CD4-positive, CD25-positive, alpha-beta regulatory T cell (primary cell): ENCODE results near the gene FXYD4. TPM values are rescaled to one million over a fixed set of nuclear protein-coding genes. Genes with fewer than 3 reads are reported as not detected.
A peak's percentile ranks its signal among the peaks of the same experiment; 100 is the strongest.

Source experiments
- ATAC-seq, 2 donors: fragments of 150-1000 bp; cut with Tn5 transposase; one replicate each; pipeline ENCODE4 v1.10.0; 2021; ENCODE audit warnings: low read depth in 2 of 2, moderate number of reproducible peaks in 2 of 2, moderate library complexity in 1 of 2
- DNase-seq, 3 donors: peaks; one replicate each; pipeline versions ENCODE4 v3.0.0 to v3.0.0-alpha.2; 2012 to 2022; ENCODE audit warnings: mixed read lengths in 1 of 3
- H3K27ac ChIP-seq: one replicate; pipeline ENCODE4 v1.7.0; 2013; ENCODE audit warnings: mild to moderate bottlenecking, low read length; ENCODE audit not compliant: insufficient read depth, poor library complexity, severe bottlenecking
- H3K27me3 ChIP-seq: one replicate; pipeline ENCODE4 v1.7.0; 2013; ENCODE audit warnings: low read length; ENCODE audit not compliant: control insufficient read depth, insufficient read depth
- H3K36me3 ChIP-seq: one replicate; pipeline ENCODE4 v1.7.0; 2013; ENCODE audit warnings: mild to moderate bottlenecking, low read length, moderate library complexity; ENCODE audit not compliant: control insufficient read depth, insufficient read depth
- H3K4me1 ChIP-seq: 2 replicates; pipeline ENCODE4 v1.7.0; 2013; ENCODE audit warnings: mild to moderate bottlenecking, low read length; ENCODE audit not compliant: insufficient read depth, control insufficient read depth, poor library complexity, severe bottlenecking
- H3K4me3 ChIP-seq: one replicate; pipeline ENCODE4 v1.7.0; 2013; ENCODE audit warnings: low read depth, mild to moderate bottlenecking, low read length, moderate library complexity
- H3K9me3 ChIP-seq, 2 experiments: 1 replicate in 1 of 2; 2 replicates in 1 of 2; pipeline ENCODE4 v1.7.0; 2013; ENCODE audit warnings: low read length in 2 of 2, mild to moderate bottlenecking in 1 of 2, moderate library complexity in 1 of 2; ENCODE audit not compliant: control insufficient read depth in 2 of 2
- H3K27ac Mint-ChIP-seq, 3 donors: one replicate each; pipeline ENCODE4 v1.8.0; 2020 to 2022; ENCODE audit warnings: mild to moderate bottlenecking in 3 of 3, mixed read lengths in 3 of 3, moderate library complexity in 2 of 3
- H3K27me3 Mint-ChIP-seq: one replicate; pipeline ENCODE4 v1.8.0; 2022; ENCODE audit warnings: mild to moderate bottlenecking, mixed read lengths
- H3K36me3 Mint-ChIP-seq: one replicate; pipeline ENCODE4 v1.8.0; 2020; ENCODE audit warnings: mixed read lengths
- H3K4me1 Mint-ChIP-seq, 4 donors: one replicate each; pipeline ENCODE4 v1.8.0; 2020 to 2022; ENCODE audit warnings: mixed read lengths in 4 of 4, mild to moderate bottlenecking in 1 of 4
- H3K4me3 Mint-ChIP-seq, 4 donors: one replicate each; pipeline ENCODE4 v1.8.0; 2020 to 2022; ENCODE audit warnings: mild to moderate bottlenecking in 4 of 4, mixed read lengths in 4 of 4, moderate library complexity in 3 of 4
- H3K9me3 Mint-ChIP-seq, 7 donors: one replicate each; pipeline ENCODE4 v1.8.0; 2020 to 2022; ENCODE audit warnings: mixed read lengths in 7 of 7, mild to moderate bottlenecking in 3 of 7, moderate library complexity in 2 of 7
- polyA plus RNA-seq, 4 donors: library from polyadenylated mRNA; unstranded; fragments of 300-500 nt; fragmentation: Illumina TruSeq; gene quantifications; one replicate each; pipeline ENCODE4 v1.2.3, GENCODE V29; 2021
- total RNA-seq: library from RNA; stranded (reverse); gene quantifications from one replicate; pipeline ENCODE4 v1.2.3, GENCODE V29; 2022

FXYD4 gene
- total and polyA plus RNA-seq, 5 donors from 2014 or later, result not detected

GRCh38 chr10:43369921-43370320 is 1.5 kb upstream of the FXYD4 start:
- no peaks in the 10 kb centered on the region for H3K4me1 ChIP-seq
- H3K27me3 ChIP-seq, result no peaks in the 10 kb centered on the region
- no peak overlapping the region for H3K4me3 Mint-ChIP-seq
- H3K27ac Mint-ChIP-seq, result no peak overlapping the region
- DNase-seq (no peak), ATAC-seq (no peak)
- H3K36me3 ChIP-seq, result no peaks in the 10 kb centered on the region
- H3K4me1 Mint-ChIP-seq, result peaks cover 0 to 4% (median under 1%) of the 10 kb centered on the region in 4 donors
- no peaks in the 10 kb centered on the region for H3K9me3 ChIP-seq
- no peak overlapping the region for H3K4me3 ChIP-seq
- H3K27me3 Mint-ChIP-seq, result no peaks in the 10 kb centered on the region
- H3K27ac ChIP-seq, result no peak overlapping the region
- no peaks in the 10 kb centered on the region for H3K36me3 Mint-ChIP-seq
- no peaks in the 10 kb centered on the region for H3K9me3 Mint-ChIP-seq

DNA sequence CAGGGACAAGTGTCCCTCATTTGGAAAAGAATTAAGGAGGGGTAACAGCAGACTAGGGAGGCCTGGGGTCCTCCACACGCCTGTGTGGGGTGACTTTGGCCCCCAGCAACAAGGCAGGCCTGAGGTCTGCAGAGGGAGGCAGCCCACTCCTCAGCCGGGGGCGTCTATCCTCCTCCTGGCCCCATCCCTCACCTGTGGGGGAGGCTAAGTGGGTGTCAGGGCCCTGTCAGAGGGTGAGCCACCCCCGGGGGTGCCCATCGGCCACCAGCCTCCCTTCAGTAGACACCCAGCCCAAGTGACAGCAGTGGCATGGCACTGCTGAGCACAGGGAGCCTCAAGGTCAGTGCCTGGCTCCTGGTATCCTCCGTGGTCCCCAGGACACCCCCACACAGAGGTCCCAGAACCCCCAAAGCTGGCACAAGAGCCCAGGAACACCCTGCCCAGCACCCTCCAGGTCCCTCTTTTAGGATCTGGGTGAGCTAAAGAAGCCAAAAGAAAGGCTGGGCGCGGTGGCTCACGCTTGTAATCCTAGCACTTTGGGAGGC is 693 bp upstream of the FXYD4 start:
- Mint-ChIP-seq H3K9me3 (no peaks in the 10 kb centered on the region), H3K27ac (no peak overlapping the region)
- no peaks in the 10 kb centered on the region for H3K9me3 ChIP-seq

DNA sequence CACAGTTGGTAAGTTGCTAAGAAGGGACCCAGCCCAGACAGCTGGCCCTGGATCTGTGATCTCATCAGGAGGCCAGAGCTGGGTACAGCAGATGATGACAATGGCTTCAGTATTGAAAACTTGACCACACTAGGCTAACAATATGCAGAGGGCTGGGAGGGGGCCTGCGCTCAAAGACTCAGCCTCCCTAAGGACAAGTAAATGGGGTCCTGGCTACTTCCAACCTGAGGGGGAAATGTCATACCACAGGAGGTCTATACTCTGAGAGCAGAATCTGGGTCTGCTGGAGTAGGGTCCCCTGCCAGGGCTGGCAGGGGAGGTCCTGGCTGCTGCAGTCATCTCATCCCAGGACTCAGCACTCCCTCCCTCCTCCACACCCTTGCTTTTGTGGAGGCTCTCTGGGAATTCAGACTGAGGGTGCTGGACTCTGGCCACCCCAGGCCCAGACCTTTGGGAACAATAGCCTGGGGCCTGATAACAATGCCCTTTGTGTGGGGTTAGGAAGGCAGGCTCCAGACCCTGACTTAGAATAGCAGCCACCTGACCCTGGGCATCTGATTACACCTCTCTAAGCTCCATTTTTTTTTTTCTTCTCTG is 1.4 kb downstream of the FXYD4 start:
- no peaks in the 10 kb centered on the region for H3K27me3 Mint-ChIP-seq
- no peak overlapping the region for H3K4me3 Mint-ChIP-seq
- H3K9me3 Mint-ChIP-seq, result no peaks in the 10 kb centered on the region
- Histone ChIP-seq H3K27me3 (no peaks in the 10 kb centered on the region), H3K27ac (no peak overlapping the region), H3K4me1 (no peaks in the 10 kb centered on the region), H3K4me3 (no peak overlapping the region), H3K9me3 (no peaks in the 10 kb centered on the region), H3K36me3 (no peaks in the 10 kb centered on the region)
- ATAC-seq (no peak), DNase-seq (no peak)
- H3K4me1 Mint-ChIP-seq, result peaks cover 0 to 4% (median under 1%) of the 10 kb centered on the region in 4 donors
- H3K27ac Mint-ChIP-seq, result no peak overlapping the region
- no peaks in the 10 kb centered on the region for H3K36me3 Mint-ChIP-seq

More for the DNA sequence above, 693 bp upstream of the FXYD4 start:
- no peak for DNase-seq
- Mint-ChIP-seq H3K27me3 (no peaks in the 10 kb centered on the region), H3K36me3 (no peaks in the 10 kb centered on the region), H3K4me3 (no peak overlapping the region), H3K4me1 (peaks cover 0 to 4% (median under 1%) of the 10 kb centered on the region in 4 donors)
- ATAC-seq, result no peak
- Histone ChIP-seq H3K4me3 (no peak overlapping the region), H3K4me1 (no peaks in the 10 kb centered on the region), H3K27ac (no peak overlapping the region), H3K36me3 (no peaks in the 10 kb centered on the region), H3K27me3 (no peaks in the 10 kb centered on the region)

GRCh38 chr10:43373461-43373860 is 2.0 kb downstream of the FXYD4 start:
- H3K27me3 ChIP-seq, result no peaks in the 10 kb centered on the region
- Mint-ChIP-seq H3K36me3 (no peaks in the 10 kb centered on the region), H3K4me3 (no peak overlapping the region), H3K4me1 (peaks cover 0 to 4% (median under 1%) of the 10 kb centered on the region in 4 donors), H3K27ac (no peak overlapping the region), H3K27me3 (no peaks in the 10 kb centered on the region), H3K9me3 (no peaks in the 10 kb centered on the region)
- H3K4me3 ChIP-seq, result no peak overlapping the region
- ATAC-seq (no peak), DNase-seq (no peak)
- H3K27ac ChIP-seq, result no peak overlapping the region
- H3K4me1 ChIP-seq, result no peaks in the 10 kb centered on the region
- H3K9me3 ChIP-seq, result no peaks in the 10 kb centered on the region
- no peaks in the 10 kb centered on the region for H3K36me3 ChIP-seq

GRCh38 chr10:43374194-43374593 is 2.8 kb downstream of the FXYD4 start:
- Mint-ChIP-seq H3K27ac (no peak overlapping the region), H3K4me3 (no peak overlapping the region), H3K9me3 (no peaks in the 10 kb centered on the region), H3K4me1 (peaks cover 0 to 4% (median under 1%) of the 10 kb centered on the region in 4 donors), H3K27me3 (no peaks in the 10 kb centered on the region), H3K36me3 (no peaks in the 10 kb centered on the region)
- Histone ChIP-seq H3K27me3 (no peaks in the 10 kb centered on the region), H3K36me3 (no peaks in the 10 kb centered on the region), H3K27ac (no peak overlapping the region), H3K4me3 (no peak overlapping the region), H3K9me3 (no peaks in the 10 kb centered on the region), H3K4me1 (no peaks in the 10 kb centered on the region)
- no peak for DNase-seq
- no peak for ATAC-seq

- H3K4me1 Mint-ChIP-seq, result peaks cover 0 to 4% (median 1%) of the 10 kb centered on the region in 4 donors
- H3K36me3 Mint-ChIP-seq, result no peaks in the 10 kb centered on the region
- Histone ChIP-seq H3K27me3 (no peaks in the 10 kb centered on the region), H3K9me3 (no peaks in the 10 kb centered on the region), H3K4me3 (no peak overlapping the region), H3K4me1 (no peaks in the 10 kb centered on the region), H3K36me3 (no peaks in the 10 kb centered on the region), H3K27ac (no peak overlapping the region)
- ATAC-seq (no peak), DNase-seq (no peak)
- H3K27ac Mint-ChIP-seq, result peak overlapping the region in 1 of 3 donors; percentile 44
- H3K4me3 Mint-ChIP-seq, result no peak overlapping the region
- no peaks in the 10 kb centered on the region for H3K9me3 Mint-ChIP-seq
- H3K27me3 Mint-ChIP-seq, result no peaks in the 10 kb centered on the region
Observed at GRCh38 chr10:43375401-43376020, 4.1 kb downstream of the FXYD4 start.

DNA sequence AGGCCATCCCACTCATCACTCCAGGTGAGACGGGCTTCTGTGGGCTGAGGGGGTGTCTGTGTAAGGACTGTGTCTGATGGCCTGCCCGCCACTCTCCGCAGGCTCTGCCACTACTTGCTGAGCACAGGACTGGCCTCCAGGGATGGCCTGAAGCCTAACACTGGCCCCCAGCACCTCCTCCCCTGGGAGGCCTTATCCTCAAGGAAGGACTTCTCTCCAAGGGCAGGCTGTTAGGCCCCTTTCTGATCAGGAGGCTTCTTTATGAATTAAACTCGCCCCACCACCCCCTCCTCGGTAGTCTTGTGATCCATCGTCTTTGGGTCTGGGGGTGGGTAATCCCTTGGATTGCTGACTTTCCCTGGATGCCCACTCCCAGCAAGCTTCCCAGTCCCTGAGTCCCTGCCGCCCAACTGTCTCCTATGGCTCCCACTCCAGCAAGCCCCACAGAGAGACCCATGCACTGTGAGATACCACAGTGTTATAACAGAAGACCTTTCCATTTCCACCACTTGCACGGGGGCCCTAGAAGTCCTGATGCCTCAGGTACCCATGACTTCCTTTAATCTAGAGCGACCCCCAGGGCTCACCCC is 4.7 kb downstream of the FXYD4 start:
- Mint-ChIP-seq H3K27me3 (no peaks in the 10 kb centered on the region), H3K9me3 (no peaks in the 10 kb centered on the region), H3K36me3 (no peaks in the 10 kb centered on the region), H3K4me1 (peaks cover 0 to 7% (median 4%) of the 10 kb centered on the region in 4 donors), H3K27ac (peak overlapping the region in 1 of 3 donors; percentile 44), H3K4me3 (no peak overlapping the region)
- no peak overlapping the region for H3K27ac ChIP-seq
- no peaks in the 10 kb centered on the region for H3K9me3 ChIP-seq
- no peak for ATAC-seq
- H3K4me3 ChIP-seq, result no peak overlapping the region
- no peaks in the 10 kb centered on the region for H3K27me3 ChIP-seq
- H3K36me3 ChIP-seq, result no peaks in the 10 kb centered on the region
- no peaks in the 10 kb centered on the region for H3K4me1 ChIP-seq
- DNase-seq, result no peak
